SKM-1 (cell line): ENCODE data around the gene KLHL30.

Experiments
- DNase-seq: peaks from one replicate; lab custom pipeline; 2025; ENCODE audit not compliant: unreplicated experiment; lab: John Stamatoyannopoulos, UW

KLHL30 gene

GRCh38 chr2:238117199-238118154 is 21.0 kb upstream of the KLHL30 start:
- DNase-seq = no peak

DNA sequence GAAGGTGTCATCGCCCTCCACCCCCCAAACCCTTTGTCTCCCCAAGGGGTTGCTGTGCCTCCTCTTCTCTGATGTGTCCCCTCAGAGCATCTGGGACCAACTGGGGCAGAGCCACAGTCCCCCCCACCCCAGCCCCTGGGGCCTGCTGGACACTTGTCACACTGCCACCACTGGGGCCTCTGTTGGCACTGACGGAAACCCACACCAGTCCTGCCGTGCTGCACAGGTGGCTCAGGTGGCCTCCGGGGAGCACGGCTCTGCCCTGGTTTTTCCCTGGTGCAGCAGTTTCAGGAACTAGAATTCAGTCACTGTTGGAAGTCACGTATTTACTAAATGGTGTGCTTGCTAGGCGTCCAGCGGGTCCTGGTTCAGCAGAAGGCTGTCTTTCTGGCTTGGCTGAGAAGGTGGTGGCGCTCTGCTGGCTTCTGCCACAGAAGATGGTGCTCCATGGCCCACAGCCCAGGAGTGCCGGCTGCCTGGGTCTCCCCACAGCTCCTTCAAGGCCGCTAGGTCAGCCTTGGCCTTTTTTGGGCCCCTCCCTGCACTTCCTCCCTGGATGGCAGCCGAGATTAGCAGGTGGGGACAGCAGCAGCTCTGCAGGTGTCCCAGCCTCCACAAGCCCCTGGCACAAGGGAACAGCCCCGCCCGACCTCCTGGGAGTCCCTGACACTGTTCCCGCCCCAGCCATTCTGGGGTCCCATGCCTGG is 18.6 kb upstream of the KLHL30 start:
- DNase-seq = no peak

GRCh38 chr2:238120463-238121298 is 17.8 kb upstream of the KLHL30 start:
- DNase-seq = no peak

GRCh38 chr2:238121511-238122286 is 16.8 kb upstream of the KLHL30 start:
- DNase-seq = no peak

- DNase-seq = no peak
These were observed 15.9 kb upstream of the KLHL30 start for GRCh38 chr2:238122287-238123217.

GRCh38 chr2:238123218-238123971 is 15.1 kb upstream of the KLHL30 start:
- no peak for DNase-seq

DNA sequence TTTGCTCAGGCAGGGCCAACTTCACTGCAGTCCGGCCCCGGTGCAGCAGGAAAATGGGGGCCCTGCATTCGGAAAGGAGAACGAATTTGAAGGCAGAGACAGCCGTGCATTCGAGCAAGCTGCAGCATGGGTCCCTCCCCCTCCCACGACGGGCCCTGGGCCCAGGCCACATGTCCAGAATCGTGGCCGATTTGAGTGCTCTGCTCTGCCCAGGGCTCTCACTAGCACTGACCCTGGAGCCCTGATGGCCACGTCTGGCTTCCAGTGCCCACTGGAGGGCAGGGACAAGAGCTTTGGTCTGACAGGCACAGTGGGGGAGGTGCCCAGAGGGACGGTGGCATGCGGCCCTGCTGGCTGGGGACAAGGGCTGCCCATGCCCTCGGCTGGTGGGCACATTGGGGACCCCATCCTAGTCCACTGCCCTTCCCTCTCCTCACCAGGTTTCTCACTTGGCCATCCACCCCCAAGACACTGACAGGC is 14.4 kb upstream of the KLHL30 start:
- no peak for DNase-seq

DNA sequence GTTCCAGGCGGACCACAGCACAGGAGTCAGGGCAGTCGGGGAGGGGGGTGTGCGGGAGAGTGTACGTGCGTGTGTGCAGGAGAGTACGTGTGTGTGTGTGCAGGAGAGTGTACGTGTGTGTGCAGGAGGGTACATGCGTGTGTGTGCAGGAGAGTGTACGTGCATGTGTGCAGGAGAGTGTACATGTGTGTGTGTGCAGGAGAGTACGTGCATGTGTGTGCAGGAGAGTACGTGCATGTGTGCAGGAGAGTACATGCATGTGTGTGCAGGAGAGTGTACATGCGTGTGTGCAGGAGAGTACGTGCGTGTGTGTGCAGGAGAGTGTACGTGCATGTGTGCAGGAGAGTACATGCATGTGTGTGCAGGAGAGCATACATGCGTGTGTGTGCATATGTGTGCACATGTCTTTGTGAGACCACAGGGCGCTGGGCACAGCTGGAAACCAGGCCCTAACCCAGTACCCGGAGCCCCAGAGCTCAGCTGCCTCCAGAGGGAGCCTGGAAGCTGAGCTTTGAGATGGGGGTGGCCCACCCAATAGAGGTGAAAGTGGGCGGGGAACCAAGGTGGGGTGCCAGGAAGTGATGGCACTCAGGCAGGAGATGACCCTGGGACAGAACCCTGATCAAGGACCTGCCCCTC is 13.9 kb upstream of the KLHL30 start:
- DNase-seq = no peak

- no peak for DNase-seq
These were observed 13.2 kb upstream of the KLHL30 start for GRCh38 chr2:238125127-238125885.

DNA sequence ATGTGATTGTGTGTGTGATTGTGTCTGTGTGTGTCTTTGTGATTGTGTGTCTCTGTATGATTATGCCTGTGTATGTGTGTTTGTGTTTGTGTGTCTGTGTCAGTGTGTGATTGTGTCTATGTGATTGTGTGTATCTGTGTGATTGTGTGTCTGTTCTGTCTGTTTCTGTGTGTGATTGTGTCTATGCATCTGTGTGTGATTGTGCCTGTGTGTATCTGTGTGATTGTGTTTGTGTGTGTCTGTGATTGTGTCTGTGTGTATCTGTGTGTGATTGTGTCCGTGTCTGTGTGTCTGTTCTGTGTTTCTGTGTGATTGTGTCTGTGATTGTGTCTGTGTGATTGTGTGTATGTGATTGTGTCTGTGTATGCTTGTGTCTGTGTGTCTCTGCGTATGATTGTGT is 12.1 kb upstream of the KLHL30 start:
- no peak for DNase-seq

DNA sequence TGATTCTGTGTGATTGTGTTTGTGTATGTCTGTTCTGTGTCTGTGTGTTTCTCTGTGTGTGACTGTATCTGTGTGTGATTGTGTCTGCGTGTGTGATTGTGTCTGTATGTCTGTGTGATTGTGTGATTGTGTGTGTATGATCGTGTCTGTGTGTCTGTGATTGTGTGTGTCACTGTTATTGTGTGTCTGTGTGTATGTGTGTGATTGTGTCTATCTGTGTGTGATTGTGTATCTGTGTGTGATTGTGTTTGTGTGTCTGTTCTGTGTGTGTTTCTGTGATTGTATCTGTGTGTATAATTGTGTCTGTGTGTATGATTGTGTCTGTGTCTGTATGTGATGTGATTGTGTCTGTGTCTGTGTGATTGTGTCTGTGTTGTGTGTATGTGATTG is 11.7 kb upstream of the KLHL30 start:
- DNase-seq = no peak

DNA sequence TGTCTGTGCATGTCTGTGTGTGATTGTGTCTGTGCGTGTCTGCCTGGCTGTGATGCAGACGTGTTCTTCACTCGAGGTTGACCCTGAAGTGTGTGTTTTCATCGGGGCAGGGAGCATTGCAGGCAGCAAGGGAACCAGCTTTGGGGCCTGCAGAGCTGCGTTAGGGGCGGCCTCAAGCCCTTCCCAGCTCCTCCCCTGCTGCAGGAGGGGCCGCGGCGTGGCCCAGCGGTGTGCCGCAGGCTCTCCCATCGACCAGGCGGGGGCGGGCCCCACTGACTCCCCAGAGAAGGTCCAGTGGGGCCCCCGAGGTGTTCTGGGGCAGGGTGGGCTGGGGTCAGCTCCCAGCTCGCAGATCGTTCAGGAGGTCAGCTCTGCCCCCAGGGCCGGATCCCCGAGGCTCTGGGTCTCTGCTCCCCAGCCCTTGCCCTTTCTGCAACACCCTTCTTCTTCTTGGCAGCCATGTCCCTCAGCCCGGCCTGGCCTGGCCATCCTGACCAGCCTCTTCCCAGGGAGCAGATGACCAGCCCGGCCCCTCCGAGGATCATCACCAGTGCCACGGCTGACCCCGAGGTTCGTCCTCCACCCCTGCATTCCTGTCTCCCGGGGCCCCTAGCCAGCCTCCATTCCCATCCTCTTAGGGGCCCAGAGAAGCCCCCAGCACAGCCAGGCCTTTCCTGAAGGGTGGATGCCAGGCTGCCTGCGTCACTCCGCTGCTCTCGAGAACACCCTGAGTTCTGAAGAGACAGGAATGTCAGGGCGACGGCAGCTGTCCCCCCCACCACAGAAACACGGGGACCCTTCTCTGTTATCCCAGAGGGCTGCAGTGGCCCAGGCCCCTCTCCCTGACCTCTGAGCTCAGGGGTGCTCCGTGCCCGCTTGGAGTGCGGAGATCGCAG is 11.1 kb upstream of the KLHL30 start:
- DNase-seq = no peak

DNA sequence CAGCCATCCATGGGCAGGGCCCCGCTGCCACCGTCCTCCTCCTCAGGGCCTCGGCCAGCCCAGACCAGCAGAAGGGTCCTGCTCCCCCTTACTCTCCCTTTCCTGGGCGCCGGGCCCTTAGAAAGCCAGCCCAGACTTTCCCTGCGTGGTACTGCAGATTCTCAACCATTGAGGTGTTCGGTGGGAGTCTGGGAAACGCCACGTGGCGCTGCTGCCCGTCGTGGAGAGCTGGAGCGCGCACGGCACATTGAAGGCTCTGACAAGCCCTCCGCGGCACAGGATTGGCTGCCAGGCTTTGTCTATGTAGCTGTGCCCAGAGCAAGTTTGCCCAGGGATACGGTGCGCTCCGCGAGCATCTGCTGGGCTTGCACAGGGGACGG is 10.4 kb upstream of the KLHL30 start:
- no peak for DNase-seq

DNA sequence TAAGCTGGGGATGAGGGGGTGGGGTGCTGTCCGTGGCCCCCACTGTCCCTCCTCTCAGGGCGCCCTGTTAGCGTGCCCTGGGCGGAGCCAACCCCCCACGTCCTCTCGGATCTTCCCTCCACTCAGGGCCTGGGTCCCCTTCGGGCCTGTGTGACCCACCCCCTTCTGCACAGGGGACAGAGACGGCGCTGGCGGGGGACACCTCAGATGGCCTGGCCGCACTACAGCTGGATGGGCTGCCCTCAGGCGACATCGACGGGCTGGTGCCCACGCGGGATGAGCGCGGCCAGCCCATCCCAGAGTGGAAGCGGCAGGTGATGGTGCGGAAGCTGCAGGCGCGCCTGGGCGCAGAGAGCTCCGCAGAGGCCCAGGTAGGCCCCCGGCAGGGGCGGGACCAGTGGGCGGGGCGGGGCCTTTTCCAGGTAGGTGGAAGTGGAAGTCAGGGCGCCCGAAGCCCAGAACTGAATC is 9.9 kb upstream of the KLHL30 start:
- no peak for DNase-seq

DNA sequence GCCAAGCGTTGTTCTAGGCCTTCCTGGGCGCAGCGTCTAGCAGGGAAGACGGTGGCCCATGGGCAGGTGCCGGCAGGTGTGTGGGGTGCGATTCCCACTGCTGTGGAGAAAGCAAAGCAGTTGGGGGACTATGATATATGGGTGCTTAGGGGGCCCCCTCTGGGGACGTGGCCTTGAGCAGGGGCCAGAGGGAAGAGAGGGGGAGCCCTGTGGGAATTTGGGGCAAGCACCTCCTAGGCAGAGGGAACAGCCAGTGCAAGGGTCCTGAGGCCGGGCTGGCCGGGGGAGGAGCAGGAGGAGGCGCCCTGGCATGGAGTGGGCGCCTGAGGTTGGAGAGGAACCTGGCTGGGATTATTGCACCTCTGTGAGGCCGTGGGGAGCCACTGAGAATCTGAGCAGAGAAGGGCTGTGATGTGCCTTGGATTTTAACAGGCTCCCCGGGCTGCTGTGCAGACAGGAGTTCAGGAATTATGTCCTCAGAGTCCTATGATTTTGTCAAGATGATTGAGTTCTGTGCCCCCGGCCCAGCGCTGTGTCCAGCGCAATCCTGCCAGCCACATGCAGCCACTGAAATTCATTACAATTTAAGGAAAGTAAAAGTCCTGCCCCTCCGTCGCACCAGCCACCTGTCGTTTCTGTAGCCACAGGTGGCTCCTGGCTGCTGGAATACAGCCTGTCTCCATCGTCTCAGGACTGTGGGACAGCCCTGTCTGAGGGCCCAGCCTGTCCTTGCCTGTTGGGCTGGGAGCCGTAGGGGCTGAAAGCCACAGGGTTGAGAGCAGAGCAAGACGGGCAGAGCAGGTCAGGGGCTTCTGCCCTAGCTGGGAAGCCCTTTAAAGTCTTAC is 9.1 kb upstream of the KLHL30 start:
- DNase-seq = no peak
